ENCODE data around the gene CUX1. TPM values are rescaled to one million over a fixed set of nuclear protein-coding genes. Genes with fewer than 3 reads are reported as not detected.

CUX1 gene
- total RNA-seq, 2 donors from 2014 or later = 42.0 to 47.5 TPM

GRCh38 chr7:101838837-101839483 lies 21.5 kb downstream of the CUX1 start:
- H3K4me3 ChIP-seq = no peak overlapping the region
- H3K27ac ChIP-seq = no peak overlapping the region
- no peaks in the 10 kb centered on the region for H3K27me3 ChIP-seq
- H3K9me3 ChIP-seq = no peaks in the 10 kb centered on the region
- H3K36me3 ChIP-seq (replicated peaks in 1 of 2; ENCODE audit: insufficient read depth in 1 of 2, low read depth in 2 of 2) = no peaks in the 10 kb centered on the region
- TF ChIP-seq CTCF (IDR thresholded peaks at IDR 0.05) (no peak), POLR2A (IDR thresholded peaks at IDR 0.05) (no peak)
- DNase-seq = no peak
- ATAC-seq = no peak
- no peaks in the 10 kb centered on the region for H3K4me1 ChIP-seq
- 87 to 89% methylated on average over 17 of the region's 17 CpGs for WGBS, 2 donors
- intact Hi-C loops (cut with DNase I) = no loop called here

GRCh38 chr7:101841328-101841727 lies 23.9 kb downstream of the CUX1 start:
- TF ChIP-seq POLR2A (IDR thresholded peaks at IDR 0.05) = no peak
- Histone ChIP-seq H3K36me3 (replicated peaks in 1 of 2; ENCODE audit: insufficient read depth in 1 of 2, low read depth in 2 of 2) (no peaks in the 10 kb centered on the region), H3K27ac (no peak overlapping the region), H3K27me3 (no peaks in the 10 kb centered on the region), H3K4me3 (no peak overlapping the region), H3K4me1 (no peaks in the 10 kb centered on the region), H3K9me3 (no peaks in the 10 kb centered on the region)
- ATAC-seq = no peak
- DNase-seq = no peak
- WGBS, 2 donors = 81 to 85% methylated on average over 3 of the region's 3 CpGs
- intact Hi-C loops (cut with DNase I) = no loop called here

- TF ChIP-seq POLR2A (IDR thresholded peaks at IDR 0.05) (no peak), CTCF (IDR thresholded peaks at IDR 0.05) (no peak)
- DNase-seq (no peak), ATAC-seq (no peak)
- Histone ChIP-seq H3K4me3 (no peak overlapping the region), H3K9me3 (no peaks in the 10 kb centered on the region), H3K27ac (no peak overlapping the region), H3K4me1 (no peaks in the 10 kb centered on the region), H3K36me3 (replicated peaks in 1 of 2; ENCODE audit: insufficient read depth in 1 of 2, low read depth in 2 of 2) (no peaks in the 10 kb centered on the region), H3K27me3 (no peaks in the 10 kb centered on the region)
- intact Hi-C loops (cut with DNase I) = no loop called here
- WGBS, 2 donors = 75 to 77% methylated on average over 11 to 13 of the region's 13 CpGs
Observed at GRCh38 chr7:101843293-101844271, 26.2 kb downstream of the CUX1 start.

GRCh38 chr7:101845974-101846373 lies 28.5 kb downstream of the CUX1 start:
- H3K27ac ChIP-seq = no peak overlapping the region
- intact Hi-C loops (cut with DNase I) = no loop called here
- H3K27me3 ChIP-seq = no peaks in the 10 kb centered on the region
- no peak overlapping the region for H3K4me3 ChIP-seq
- no peaks in the 10 kb centered on the region for H3K4me1 ChIP-seq
- 100% methylated on average over 2 of the region's 2 CpGs for WGBS, 2 donors
- H3K9me3 ChIP-seq = no peaks in the 10 kb centered on the region
- DNase-seq (no peak), ATAC-seq (no peak)
- no peaks in the 10 kb centered on the region for H3K36me3 ChIP-seq (replicated peaks in 1 of 2; ENCODE audit: insufficient read depth in 1 of 2, low read depth in 2 of 2)
- TF ChIP-seq POLR2A (IDR thresholded peaks at IDR 0.05) = no peak
- TF ChIP-seq CTCF (IDR thresholded peaks at IDR 0.05) = no peak

- no peak for ATAC-seq
- TF ChIP-seq POLR2A (IDR thresholded peaks at IDR 0.05) (no peak), CTCF (IDR thresholded peaks at IDR 0.05) (no peak)
- intact Hi-C loops (cut with DNase I) = no loop called here
- no peaks in the 10 kb centered on the region for H3K9me3 ChIP-seq
- no peaks in the 10 kb centered on the region for H3K4me1 ChIP-seq
- no peak overlapping the region for H3K27ac ChIP-seq
- H3K4me3 ChIP-seq = no peak overlapping the region
- WGBS, 2 donors = 92 to 95% methylated on average over 10 to 11 of the region's 11 CpGs
- DNase-seq = no peak
- no peaks in the 10 kb centered on the region for H3K36me3 ChIP-seq (replicated peaks in 1 of 2; ENCODE audit: insufficient read depth in 1 of 2, low read depth in 2 of 2)
- no peaks in the 10 kb centered on the region for H3K27me3 ChIP-seq
Observed at GRCh38 chr7:101846800-101847538, 29.5 kb downstream of the CUX1 start.

Measured in body of pancreas (tissue), 4 donors.